HepG2 (cell line): ENCODE data around the gene SLC25A23. TPM values are rescaled to one million over a fixed set of nuclear protein-coding genes. Genes with fewer than 3 reads are reported as not detected.

ENCODE experiments used
- DR1 ChIP-seq: sonication (generic); formaldehyde crosslinking; IDR thresholded peaks from 2 replicates; pipeline ENCODE4 v1.8.0; 2021; ENCODE audit warnings: mild to moderate bottlenecking, missing genetic modification reagents, inconsistent platforms
- EEA1 ChIP-seq: sonication (generic); formaldehyde crosslinking; IDR thresholded peaks from 2 replicates; pipeline ENCODE4 v1.5.1; 2020; ENCODE audit warnings: mild to moderate bottlenecking, missing genetic modification reagents, borderline replicate concordance
- ELF1 ChIP-seq: sonication (generic); formaldehyde crosslinking; IDR thresholded peaks from 2 replicates; pipeline ENCODE4 v1.4.0; 2020; ENCODE audit warnings: missing genetic modification reagents
- FIP1L1 ChIP-seq: fragments of 200-400 bp; formaldehyde crosslinking; IDR thresholded peaks from 2 replicates; pipeline ENCODE4 v1.6.1; 2018; ENCODE audit warnings: low read depth, mild to moderate bottlenecking, low read length, moderate library complexity, borderline replicate concordance; ENCODE audit not compliant: insufficient read depth
- FOSL1 ChIP-seq: sonication (generic); formaldehyde crosslinking; IDR thresholded peaks from 2 replicates; pipeline ENCODE4 v1.9.0; 2021; ENCODE audit warnings: missing genetic modification reagents, borderline replicate concordance
- GABPB1 ChIP-seq: IDR thresholded peaks from 2 replicates; pipeline ENCODE4 v1.6.1; 2016; ENCODE audit warnings: mild to moderate bottlenecking, missing genetic modification reagents, moderate library complexity, missing compliant biosample characterization
- NFE2 ChIP-seq: sonication (generic); formaldehyde crosslinking; IDR thresholded peaks from 2 replicates; pipeline ENCODE4 v1.4.0; 2020; ENCODE audit warnings: missing genetic modification reagents
- PRMT3 ChIP-seq: sonication (generic); formaldehyde crosslinking; IDR thresholded peaks from 2 replicates; pipeline ENCODE4 v1.8.1; 2022; ENCODE audit warnings: low read depth, mild to moderate bottlenecking, moderate library complexity, missing genetic modification reagents, borderline replicate concordance
- RELA ChIP-seq: sonication (generic); formaldehyde crosslinking; IDR thresholded peaks from 2 replicates; pipeline ENCODE4 v1.4.0; 2020; ENCODE audit warnings: missing genetic modification reagents
- SIN3B ChIP-seq: fragments of 150-350 bp; IDR thresholded peaks from 2 replicates; pipeline ENCODE4 v1.6.1; 2014; ENCODE audit warnings: low read length
- TBX3 ChIP-seq: fragments of 450-650 bp; IDR thresholded peaks from 2 replicates; pipeline ENCODE4 v1.6.1; 2017; ENCODE audit warnings: antibody characterized with exemption, mild to moderate bottlenecking, inconsistent platforms, borderline replicate concordance
- ZBTB3 ChIP-seq: sonication (generic); formaldehyde crosslinking; IDR thresholded peaks from 2 replicates; pipeline ENCODE4 v1.4.0; 2020; ENCODE audit warnings: low read depth, mild to moderate bottlenecking, moderate library complexity, missing genetic modification reagents, borderline replicate concordance
- ZFP36L1 ChIP-seq: sonication (generic); formaldehyde crosslinking; IDR thresholded peaks from 2 replicates; pipeline ENCODE4 v1.8.0; 2022; ENCODE audit warnings: mild to moderate bottlenecking, missing genetic modification reagents, moderate library complexity
- ZMAT3 ChIP-seq: sonication (generic); formaldehyde crosslinking; conservative IDR thresholded peaks from 2 replicates; pipeline ENCODE4 v1.7.0; 2021; ENCODE audit warnings: missing genetic modification reagents
- ZNF674 ChIP-seq: sonication (generic); formaldehyde crosslinking; IDR thresholded peaks from 2 replicates; pipeline ENCODE4 v1.5.0; 2020; ENCODE audit warnings: low read depth, mild to moderate bottlenecking, missing genetic modification reagents
- ZNF678 ChIP-seq: sonication (generic); formaldehyde crosslinking; IDR thresholded peaks from 2 replicates; pipeline ENCODE4 v1.4.0; 2020; ENCODE audit warnings: mild to moderate bottlenecking, missing genetic modification reagents
- polyA plus RNA-seq, 8 experiments: library from polyadenylated mRNA; depleted of rRNA in 3 of 8; stranded (reverse) in 7 of 8; unstranded in 1 of 8; fragments of >200 nt; fragmentation: Illumina TruSeq in 4 of 8; extraction: Trizol in 4 of 8; gene quantifications; 2 replicates each; pipeline versions ENCODE4 v1.2.1 to v1.2.3, GENCODE V29; 2011 to 2016; ENCODE audit warnings: low read depth in 4 of 8, missing spikeins in 1 of 8, mixed read lengths in 1 of 8; ENCODE audit not compliant: insufficient read depth in 1 of 8
- total RNA-seq, 5 experiments: library from RNA; depleted of rRNA; stranded (reverse); fragments of >200 nt; fragmentation: Illumina TruSeq; extraction: Trizol; gene quantifications; 2 replicates each; pipeline ENCODE4 v1.2.3, GENCODE V29; 2016; ENCODE audit warnings: low read depth in 1 of 5
- TF ChIP-seq, protein P1 (sequence below): sonication (generic); formaldehyde crosslinking; IDR thresholded peaks from 2 replicates; pipeline ENCODE4 v1.4.0; 2020; ENCODE audit warnings: missing genetic modification reagents
- TF ChIP-seq, protein P2 (sequence below): sonication (generic); formaldehyde crosslinking; IDR thresholded peaks from 2 replicates; pipeline ENCODE4 v1.5.0; 2020; ENCODE audit warnings: missing genetic modification reagents
- TF ChIP-seq, protein P3 (sequence below): IDR thresholded peaks from 2 replicates; pipeline ENCODE4 v1.6.1; 2016; ENCODE audit warnings: low read depth, control low read depth
- TF ChIP-seq, protein P4 (sequence below): sonication (generic); formaldehyde crosslinking; IDR thresholded peaks from 2 replicates; pipeline ENCODE4 v1.4.0; 2020; ENCODE audit warnings: mild to moderate bottlenecking, missing genetic modification reagents, borderline replicate concordance

The SLC25A23 gene
- total and polyA plus RNA-seq, 2 of the 13 experiments (the other 11 are each of a cell fraction or from before 2014, with no cell fraction given): 12.4 to 15.2 TPM

DNA sequence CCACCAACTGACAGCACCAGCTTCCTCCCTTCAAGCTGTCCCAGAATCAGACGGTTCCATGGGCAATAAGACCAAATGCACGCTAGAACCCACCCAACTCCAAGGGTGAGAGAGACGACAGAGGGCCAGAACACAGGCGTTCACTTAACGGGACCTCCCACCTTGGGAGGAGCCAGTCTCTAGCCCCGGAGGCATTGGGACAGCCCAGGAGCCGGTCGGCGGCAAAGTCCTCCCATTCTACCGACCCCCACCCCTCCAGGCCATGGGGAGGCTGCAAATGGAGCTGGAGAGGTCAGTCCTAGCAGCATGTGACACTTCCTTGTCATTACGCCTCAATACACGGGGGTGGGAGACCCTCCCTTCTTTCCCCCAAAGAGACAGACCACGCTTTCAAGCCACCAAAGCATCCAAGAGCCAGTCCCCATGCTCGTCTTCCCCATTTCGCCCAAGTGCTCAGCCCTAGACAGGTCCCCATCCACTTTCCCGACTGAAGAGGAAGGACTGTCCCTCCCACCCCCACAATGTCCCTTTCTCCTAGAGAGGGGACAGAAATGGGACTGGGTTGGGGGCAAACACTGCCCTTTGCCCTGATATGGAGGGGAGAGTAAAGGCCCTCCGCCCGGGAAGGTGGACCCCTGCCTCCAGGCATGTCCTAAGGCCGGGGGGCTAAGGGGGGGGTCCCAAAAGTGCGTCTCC, 35.9 kb downstream of the SLC25A23 start (continued):
- TF ChIP-seq FOSL1 (no peak), RELA (no peak), ZNF674 (CRISPR knock-in tag) (no peak), ZBTB3 (CRISPR knock-in tag) (no peak), ZFP36L1 (CRISPR knock-in tag) (no peak), GABPB1 (CRISPR knock-in tag) (no peak), TBX3 (no peak), NFE2 (CRISPR knock-in tag) (no peak), FIP1L1 (no peak), EEA1 (CRISPR knock-in tag) (no peak), ELF1 (CRISPR knock-in tag) (no peak), PRMT3 (CRISPR knock-in tag) (no peak), ZMAT3 (no peak), SIN3B (no peak), ZNF678 (CRISPR knock-in tag) (no peak), DR1 (no peak)
- TF ChIP-seq, protein P1, sequence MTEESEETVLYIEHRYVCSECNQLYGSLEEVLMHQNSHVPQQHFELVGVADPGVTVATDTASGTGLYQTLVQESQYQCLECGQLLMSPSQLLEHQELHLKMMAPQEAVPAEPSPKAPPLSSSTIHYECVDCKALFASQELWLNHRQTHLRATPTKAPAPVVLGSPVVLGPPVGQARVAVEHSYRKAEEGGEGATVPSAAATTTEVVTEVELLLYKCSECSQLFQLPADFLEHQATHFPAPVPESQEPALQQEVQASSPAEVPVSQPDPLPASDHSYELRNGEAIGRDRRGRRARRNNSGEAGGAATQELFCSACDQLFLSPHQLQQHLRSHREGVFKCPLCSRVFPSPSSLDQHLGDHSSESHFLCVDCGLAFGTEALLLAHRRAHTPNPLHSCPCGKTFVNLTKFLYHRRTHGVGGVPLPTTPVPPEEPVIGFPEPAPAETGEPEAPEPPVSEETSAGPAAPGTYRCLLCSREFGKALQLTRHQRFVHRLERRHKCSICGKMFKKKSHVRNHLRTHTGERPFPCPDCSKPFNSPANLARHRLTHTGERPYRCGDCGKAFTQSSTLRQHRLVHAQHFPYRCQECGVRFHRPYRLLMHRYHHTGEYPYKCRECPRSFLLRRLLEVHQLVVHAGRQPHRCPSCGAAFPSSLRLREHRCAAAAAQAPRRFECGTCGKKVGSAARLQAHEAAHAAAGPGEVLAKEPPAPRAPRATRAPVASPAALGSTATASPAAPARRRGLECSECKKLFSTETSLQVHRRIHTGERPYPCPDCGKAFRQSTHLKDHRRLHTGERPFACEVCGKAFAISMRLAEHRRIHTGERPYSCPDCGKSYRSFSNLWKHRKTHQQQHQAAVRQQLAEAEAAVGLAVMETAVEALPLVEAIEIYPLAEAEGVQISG (CRISPR knock-in tag): no peak
- TF ChIP-seq, protein P2, sequence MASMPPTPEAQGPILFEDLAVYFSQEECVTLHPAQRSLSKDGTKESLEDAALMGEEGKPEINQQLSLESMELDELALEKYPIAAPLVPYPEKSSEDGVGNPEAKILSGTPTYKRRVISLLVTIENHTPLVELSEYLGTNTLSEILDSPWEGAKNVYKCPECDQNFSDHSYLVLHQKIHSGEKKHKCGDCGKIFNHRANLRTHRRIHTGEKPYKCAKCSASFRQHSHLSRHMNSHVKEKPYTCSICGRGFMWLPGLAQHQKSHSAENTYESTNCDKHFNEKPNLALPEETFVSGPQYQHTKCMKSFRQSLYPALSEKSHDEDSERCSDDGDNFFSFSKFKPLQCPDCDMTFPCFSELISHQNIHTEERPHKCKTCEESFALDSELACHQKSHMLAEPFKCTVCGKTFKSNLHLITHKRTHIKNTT: no peak
- TF ChIP-seq, protein P3, sequence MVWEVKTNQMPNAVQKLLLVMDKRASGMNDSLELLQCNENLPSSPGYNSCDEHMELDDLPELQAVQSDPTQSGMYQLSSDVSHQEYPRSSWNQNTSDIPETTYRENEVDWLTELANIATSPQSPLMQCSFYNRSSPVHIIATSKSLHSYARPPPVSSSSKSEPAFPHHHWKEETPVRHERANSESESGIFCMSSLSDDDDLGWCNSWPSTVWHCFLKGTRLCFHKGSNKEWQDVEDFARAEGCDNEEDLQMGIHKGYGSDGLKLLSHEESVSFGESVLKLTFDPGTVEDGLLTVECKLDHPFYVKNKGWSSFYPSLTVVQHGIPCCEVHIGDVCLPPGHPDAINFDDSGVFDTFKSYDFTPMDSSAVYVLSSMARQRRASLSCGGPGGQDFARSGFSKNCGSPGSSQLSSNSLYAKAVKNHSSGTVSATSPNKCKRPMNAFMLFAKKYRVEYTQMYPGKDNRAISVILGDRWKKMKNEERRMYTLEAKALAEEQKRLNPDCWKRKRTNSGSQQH: no peak
- TF ChIP-seq, protein P4, sequence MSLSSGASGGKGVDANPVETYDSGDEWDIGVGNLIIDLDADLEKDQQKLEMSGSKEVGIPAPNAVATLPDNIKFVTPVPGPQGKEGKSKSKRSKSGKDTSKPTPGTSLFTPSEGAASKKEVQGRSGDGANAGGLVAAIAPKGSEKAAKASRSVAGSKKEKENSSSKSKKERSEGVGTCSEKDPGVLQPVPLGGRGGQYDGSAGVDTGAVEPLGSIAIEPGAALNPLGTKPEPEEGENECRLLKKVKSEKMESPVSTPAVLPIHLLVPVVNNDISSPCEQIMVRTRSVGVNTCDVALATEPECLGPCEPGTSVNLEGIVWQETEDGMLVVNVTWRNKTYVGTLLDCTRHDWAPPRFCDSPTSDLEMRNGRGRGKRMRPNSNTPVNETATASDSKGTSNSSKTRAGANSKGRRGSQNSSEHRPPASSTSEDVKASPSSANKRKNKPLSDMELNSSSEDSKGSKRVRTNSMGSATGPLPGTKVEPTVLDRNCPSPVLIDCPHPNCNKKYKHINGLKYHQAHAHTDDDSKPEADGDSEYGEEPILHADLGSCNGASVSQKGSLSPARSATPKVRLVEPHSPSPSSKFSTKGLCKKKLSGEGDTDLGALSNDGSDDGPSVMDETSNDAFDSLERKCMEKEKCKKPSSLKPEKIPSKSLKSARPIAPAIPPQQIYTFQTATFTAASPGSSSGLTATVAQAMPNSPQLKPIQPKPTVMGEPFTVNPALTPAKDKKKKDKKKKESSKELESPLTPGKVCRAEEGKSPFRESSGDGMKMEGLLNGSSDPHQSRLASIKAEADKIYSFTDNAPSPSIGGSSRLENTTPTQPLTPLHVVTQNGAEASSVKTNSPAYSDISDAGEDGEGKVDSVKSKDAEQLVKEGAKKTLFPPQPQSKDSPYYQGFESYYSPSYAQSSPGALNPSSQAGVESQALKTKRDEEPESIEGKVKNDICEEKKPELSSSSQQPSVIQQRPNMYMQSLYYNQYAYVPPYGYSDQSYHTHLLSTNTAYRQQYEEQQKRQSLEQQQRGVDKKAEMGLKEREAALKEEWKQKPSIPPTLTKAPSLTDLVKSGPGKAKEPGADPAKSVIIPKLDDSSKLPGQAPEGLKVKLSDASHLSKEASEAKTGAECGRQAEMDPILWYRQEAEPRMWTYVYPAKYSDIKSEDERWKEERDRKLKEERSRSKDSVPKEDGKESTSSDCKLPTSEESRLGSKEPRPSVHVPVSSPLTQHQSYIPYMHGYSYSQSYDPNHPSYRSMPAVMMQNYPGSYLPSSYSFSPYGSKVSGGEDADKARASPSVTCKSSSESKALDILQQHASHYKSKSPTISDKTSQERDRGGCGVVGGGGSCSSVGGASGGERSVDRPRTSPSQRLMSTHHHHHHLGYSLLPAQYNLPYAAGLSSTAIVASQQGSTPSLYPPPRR: no peak
